ENCODE measurements around the gene PPP3CA.

Gene PPP3CA

GRCh38 chr4:101329592-101329991, 17.7 kb downstream of the PPP3CA start:
- DNase-seq: no peak

- DNase-seq: no peak
These were observed 19.2 kb downstream of the PPP3CA start for GRCh38 chr4:101328063-101328602.

GRCh38 chr4:101326576-101326975, 20.8 kb downstream of the PPP3CA start:
- DNase-seq: no peak

GRCh38 chr4:101322743-101323142, 24.6 kb downstream of the PPP3CA start:
- DNase-seq: no peak

GRCh38 chr4:101321481-101322042, 25.8 kb downstream of the PPP3CA start:
- no peak for DNase-seq

- no peak for DNase-seq
These were observed 31.5 kb downstream of the PPP3CA start for GRCh38 chr4:101315786-101316185.

GRCh38 chr4:101315041-101315440, 32.3 kb downstream of the PPP3CA start:
- DNase-seq: no peak

- DNase-seq: no peak
These were observed 37.4 kb downstream of the PPP3CA start for GRCh38 chr4:101309925-101310324.

- no peak for DNase-seq
These were observed 39.4 kb downstream of the PPP3CA start for GRCh38 chr4:101307899-101308298.

DNA sequence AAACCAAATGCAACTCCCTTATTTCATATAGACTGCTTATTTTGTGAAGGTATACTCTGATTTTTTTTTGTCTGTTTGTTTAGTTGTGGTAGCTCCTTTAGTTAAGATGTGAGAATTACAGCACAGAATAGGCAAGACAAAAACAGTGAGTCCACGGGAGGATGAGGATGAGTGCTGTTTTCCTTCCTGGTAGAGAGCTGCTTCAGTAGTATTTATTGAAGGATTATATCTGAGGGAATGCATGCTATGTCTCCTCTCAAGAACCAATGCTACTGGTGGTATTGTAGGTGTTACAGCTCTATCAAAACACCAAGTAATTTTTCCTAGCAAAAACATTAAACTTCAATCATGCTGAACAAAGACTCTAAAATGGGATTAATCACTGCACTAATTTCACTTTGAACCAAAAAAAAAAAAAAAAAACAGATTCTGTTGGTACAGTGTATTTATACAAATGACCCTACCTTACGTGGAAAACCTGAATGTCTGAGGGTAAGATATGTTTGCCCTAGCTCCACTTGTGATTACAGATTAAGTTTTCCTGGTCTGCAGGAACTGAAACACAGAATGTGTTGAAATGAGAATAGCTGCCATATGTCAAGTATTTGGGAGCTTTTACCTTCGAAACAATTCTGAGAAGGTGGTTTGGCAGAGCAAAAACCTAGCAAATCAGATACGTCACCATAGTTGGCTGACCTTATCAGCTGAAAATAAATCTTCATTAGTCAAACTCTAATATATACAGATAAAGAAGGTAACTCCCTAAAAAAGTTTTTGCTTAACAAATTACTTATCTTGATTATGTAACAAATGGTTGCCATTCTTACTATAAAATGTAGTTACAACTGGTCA, 40.3 kb downstream of the PPP3CA start:
- no peak for DNase-seq

- no peak for DNase-seq
These were observed 41.1 kb downstream of the PPP3CA start for GRCh38 chr4:101306225-101306624.

DNA sequence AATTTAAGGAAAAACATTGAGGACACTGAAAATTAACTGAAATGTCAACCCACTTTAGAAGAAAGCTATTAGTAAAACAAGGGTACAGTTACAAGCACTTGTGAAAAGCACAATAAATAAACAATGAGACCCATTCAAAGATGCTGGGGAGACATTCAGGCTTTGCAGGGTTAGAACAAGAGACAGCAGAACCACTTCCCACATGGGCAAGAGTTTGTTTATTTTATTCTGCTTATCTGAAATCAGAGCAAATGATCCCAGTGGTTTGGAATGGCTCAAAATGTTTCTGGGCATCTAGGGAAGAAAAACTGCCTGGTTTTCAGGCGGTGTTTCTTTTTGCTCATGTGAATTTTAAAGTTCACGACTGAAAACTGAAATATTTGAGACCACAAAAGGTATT, 42.4 kb downstream of the PPP3CA start:
- no peak for DNase-seq

- no peak for DNase-seq
These were observed 47.3 kb downstream of the PPP3CA start for GRCh38 chr4:101299899-101300540.

GRCh38 chr4:101299021-101299420, 48.3 kb downstream of the PPP3CA start:
- no peak for DNase-seq

DNA sequence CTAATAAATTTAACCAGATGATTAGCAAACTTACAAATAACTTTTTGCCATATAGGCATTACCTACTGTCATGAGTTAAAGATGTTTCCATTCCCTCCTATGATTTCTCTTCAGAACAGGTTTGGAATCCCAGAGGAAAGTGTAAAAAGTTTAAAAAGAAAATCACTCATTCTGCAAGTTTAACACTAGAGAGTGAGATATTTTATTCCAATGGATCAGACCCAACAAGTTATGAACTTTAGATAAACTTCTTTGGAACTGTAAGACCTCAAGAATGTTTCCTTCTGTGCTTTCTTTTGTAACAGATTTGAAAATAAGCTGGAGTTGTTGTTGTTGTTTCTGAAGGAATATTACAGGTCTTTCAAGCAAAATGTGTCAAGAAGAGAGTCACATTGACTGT, 51.6 kb downstream of the PPP3CA start:
- no peak for DNase-seq

GRCh38 chr4:101294597-101294996, 52.7 kb downstream of the PPP3CA start:
- no peak for DNase-seq

DNA sequence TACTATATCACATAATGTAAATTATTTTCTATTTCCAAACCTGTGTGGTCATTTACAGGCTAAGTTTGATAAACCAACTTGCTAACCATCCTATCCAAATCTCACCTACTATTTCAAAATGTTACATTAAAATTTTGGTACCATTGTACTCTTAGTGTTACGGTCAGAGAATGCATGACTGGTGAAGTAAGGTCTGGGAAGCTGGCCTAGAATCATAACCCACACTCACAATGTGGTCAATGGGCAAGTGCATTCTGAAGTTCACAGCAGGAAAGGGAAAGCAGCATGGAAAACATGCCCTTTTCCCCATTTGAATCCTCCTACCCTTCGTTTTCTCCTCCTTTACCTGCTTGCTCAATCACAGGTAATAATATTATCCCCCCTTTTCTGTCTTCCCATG, 54.4 kb downstream of the PPP3CA start:
- DNase-seq: no peak

DNA sequence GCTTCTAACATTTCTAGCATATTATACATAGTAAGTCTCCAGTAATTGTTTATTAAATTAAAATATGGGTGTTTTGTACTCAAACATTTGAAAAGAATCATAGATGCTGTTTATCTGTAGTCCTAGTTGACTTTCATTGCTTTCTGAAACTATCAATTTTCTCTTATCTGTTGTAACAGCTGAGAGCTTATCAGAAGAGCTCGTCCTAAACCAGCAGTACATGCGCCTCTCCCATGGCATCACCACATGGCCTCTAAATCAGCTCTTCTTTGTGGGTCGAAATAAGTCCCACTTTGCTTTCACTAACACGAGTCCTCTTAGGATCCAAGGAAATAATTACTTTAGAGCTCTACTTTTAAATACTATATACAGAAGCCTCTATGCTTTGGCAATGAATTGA, 55.1 kb downstream of the PPP3CA start:
- DNase-seq: no peak

DNA sequence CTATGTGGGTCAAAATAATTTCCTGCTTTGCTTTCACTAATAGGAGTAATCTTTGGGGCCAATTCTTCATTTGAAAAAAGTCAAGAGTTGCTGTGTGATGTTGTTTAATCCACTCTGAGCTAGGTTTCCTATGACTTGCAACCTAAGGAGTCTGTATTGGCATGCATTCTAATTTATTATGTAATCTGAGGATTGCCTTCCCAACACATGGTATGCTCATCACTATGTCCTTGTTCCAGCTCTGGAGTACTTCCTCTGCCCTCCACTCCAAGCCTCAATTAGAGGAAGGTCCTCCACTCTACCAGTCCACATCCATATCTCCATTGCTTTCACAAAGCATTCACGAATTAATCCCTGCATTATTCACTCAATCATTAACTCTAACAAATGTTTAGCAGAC, 56.1 kb downstream of the PPP3CA start:
- no peak for DNase-seq

GRCh38 chr4:101290654-101291053, 56.7 kb downstream of the PPP3CA start:
- no peak for DNase-seq

- DNase-seq: no peak
These were observed 58.0 kb downstream of the PPP3CA start for GRCh38 chr4:101289306-101289705.

DNA sequence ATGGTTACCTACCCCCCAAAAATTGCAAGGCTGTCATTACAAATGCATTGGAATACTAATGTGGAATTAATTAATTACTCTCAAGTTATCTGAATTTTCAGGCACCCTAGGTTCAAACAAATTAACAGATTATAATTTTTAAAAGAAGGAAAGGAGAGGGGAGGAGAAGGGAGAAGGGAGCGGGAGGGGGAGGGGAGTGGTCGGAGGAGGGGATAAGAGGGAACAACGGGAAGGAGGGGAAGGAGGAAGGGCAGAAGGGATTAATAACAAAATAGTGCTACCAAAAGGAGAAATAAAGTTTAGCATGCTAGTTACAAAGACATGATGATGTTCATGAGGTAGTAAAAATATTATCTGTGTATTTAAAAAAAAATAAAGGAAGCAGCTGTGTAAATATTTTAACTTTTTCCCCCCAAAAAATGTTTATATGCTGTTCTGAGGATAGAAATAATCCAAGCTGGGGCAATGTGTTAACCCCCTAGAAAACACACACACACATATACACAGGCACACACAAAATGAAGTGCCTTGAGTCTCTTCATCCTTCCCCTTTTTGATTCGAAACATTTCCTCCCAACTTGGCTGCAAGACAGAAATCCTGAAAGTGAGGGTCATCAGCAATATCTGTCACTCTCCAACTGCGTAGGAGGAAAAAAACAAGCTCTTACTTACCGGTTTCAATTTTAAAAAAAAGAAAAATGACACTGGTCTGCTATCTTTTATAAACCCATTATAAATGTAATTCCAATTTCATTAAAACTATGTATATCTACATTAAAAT, 58.8 kb downstream of the PPP3CA start:
- no peak for DNase-seq

DNA sequence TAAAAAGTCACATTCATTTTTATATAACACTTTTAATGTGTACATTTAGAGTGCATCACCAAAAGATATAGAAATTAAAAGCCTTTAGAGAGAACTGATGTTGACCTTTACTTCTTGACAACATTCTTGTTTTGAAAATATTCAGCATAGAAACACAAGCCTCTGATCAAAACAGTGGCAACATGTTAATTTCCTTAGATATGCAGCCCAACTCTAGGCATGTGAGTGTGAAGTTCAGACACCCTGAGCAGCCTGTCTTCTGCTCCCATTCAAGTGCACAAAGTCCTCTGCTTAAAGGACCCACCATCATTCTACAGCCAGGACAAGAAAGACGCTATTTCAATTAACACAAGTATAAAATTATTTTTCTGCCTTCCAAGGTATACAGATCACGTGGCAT, 60.0 kb downstream of the PPP3CA start:
- DNase-seq: no peak
